T-helper 2 cell (primary cell): ENCODE data around the gene SULT2B1.
"Not testable (repeated sequence)": the region's sequence is repeated elsewhere in the genome, so short reads cannot be mapped to it uniquely, and the experiment has no call there.

Source experiments
- DNase-seq, 5 experiments: peaks; one replicate each; pipeline versions ENCODE4 v3.0.0 to v3.0.0-alpha.2; 2012 to 2022

Gene SULT2B1

GRCh38 chr19:48529156-48529555 is 22.8 kb upstream of the SULT2B1 start:
- DNase-seq = no peak

GRCh38 chr19:48530066-48530720 is 21.8 kb upstream of the SULT2B1 start:
- no peak for DNase-seq

GRCh38 chr19:48530770-48531169 is 21.2 kb upstream of the SULT2B1 start:
- DNase-seq = no peak

- DNase-seq = no peak
Measured at GRCh38 chr19:48533770-48534169, 18.2 kb upstream of the SULT2B1 start.

GRCh38 chr19:48537541-48537940 is 14.4 kb upstream of the SULT2B1 start:
- DNase-seq = no peak

GRCh38 chr19:48538057-48538456 is 13.9 kb upstream of the SULT2B1 start:
- not testable (repeated sequence) for DNase-seq

- no peak for DNase-seq
Measured at GRCh38 chr19:48539503-48540096, 12.4 kb upstream of the SULT2B1 start.

- DNase-seq = no peak
Measured at GRCh38 chr19:48540110-48540509, 11.9 kb upstream of the SULT2B1 start.

- no peak for DNase-seq
Measured at GRCh38 chr19:48541813-48542212, 10.2 kb upstream of the SULT2B1 start.

GRCh38 chr19:48543121-48543710 is 8.8 kb upstream of the SULT2B1 start:
- DNase-seq = no peak

- no peak for DNase-seq
Measured at GRCh38 chr19:48544856-48545750, 6.9 kb upstream of the SULT2B1 start.

- DNase-seq = no peak
Measured at GRCh38 chr19:48547722-48548121, 4.2 kb upstream of the SULT2B1 start.

- no peak for DNase-seq
Measured at GRCh38 chr19:48548253-48548911, 3.6 kb upstream of the SULT2B1 start.

- no peak for DNase-seq
Measured at GRCh38 chr19:48549380-48549779, 2.6 kb upstream of the SULT2B1 start.

GRCh38 chr19:48552406-48553322 is 692 bp downstream of the SULT2B1 start:
- DNase-seq = no peak

- no peak for DNase-seq
Measured at GRCh38 chr19:48553676-48554384, 1.9 kb downstream of the SULT2B1 start.

- no peak for DNase-seq
Measured at GRCh38 chr19:48554385-48555091, 2.6 kb downstream of the SULT2B1 start.

GRCh38 chr19:48556163-48556562 is 4.2 kb downstream of the SULT2B1 start:
- DNase-seq = no peak

GRCh38 chr19:48556825-48557224 is 4.9 kb downstream of the SULT2B1 start:
- DNase-seq = no peak

GRCh38 chr19:48558018-48558684 is 6.2 kb downstream of the SULT2B1 start:
- no peak for DNase-seq
